WTC11 (cell line): ENCODE data around the gene SAMD13.

ENCODE experiments used
- ATF3 ChIP-seq: sonication (generic); formaldehyde crosslinking; conservative IDR thresholded peaks from 2 replicates; pipeline ENCODE4 v1.8.1; 2022; ENCODE audit warnings: mild to moderate bottlenecking, missing genetic modification reagents
- CTCF ChIP-seq: fragments of 200-600 bp; IDR thresholded peaks from 2 replicates; pipeline ENCODE4 v1.8.0; 2022; ENCODE audit warnings: antibody characterized with exemption
- ZSCAN18 ChIP-seq: fragments of 250-450 bp; sonication (Bioruptor Pico); IDR thresholded peaks from 2 replicates; pipeline ENCODE4 v2.1.2; 2022; ENCODE audit warnings: mild to moderate bottlenecking, moderate library complexity

- TF ChIP-seq ATF3 (no peak), ZSCAN18 (CRISPR knock-in tag) (no peak), CTCF (no peak)
Observed at GRCh38 chr1:84382127-84382526, 80.6 kb downstream of the SAMD13 start.
